HepG2 (cell line): ENCODE data around the gene CDK14. TPM values are rescaled to one million over a fixed set of nuclear protein-coding genes. Genes with fewer than 3 reads are reported as not detected.

Experiments used
- ATAC-seq: fragments of 200-7000 bp; cut with Tn5 transposase; 3 replicates; pipeline ENCODE4 v1.9.1; 2020; ENCODE audit warnings: mild to moderate bottlenecking, moderate library complexity
- BruUV-seq: library from RNA; stranded (reverse); fragments of 400-500 nt; replicated peaks from 2 replicates; lab custom pipeline; 2021; lab: Mats Ljungman, UMichigan
- CTCF ChIA-PET: fragments of 300-600 bp; formaldehyde crosslinking; extraction: SDS; loops from one replicate; lab custom pipeline; 2021; ENCODE audit warnings: low total read pairs, inconsistent platforms, low intra/inter-chr PET ratio; lab: Yijun Ruan, JAX
- POLR2A ChIA-PET: fragments of 350-600 bp; sonication (Branson Sonifier 250); formaldehyde crosslinking; loops from one replicate; lab custom pipeline; 2020; ENCODE audit warnings: antibody characterized with exemption, inconsistent platforms; lab: Yijun Ruan, JAX
- DNase-seq: peaks from one replicate; pipeline ENCODE4 v3.0.0-alpha.2; 2015; ENCODE audit warnings: low spot score
- FAIRE-seq: peaks from 3 replicates; lab custom pipeline; 2011; peaks lifted over from hg19 to GRCh38; lab: Jason Lieb, UNC
- H2AFZ ChIP-seq: one replicate; pipeline ENCODE4 v1.6.1; 2011; ENCODE audit warnings: low read length, inconsistent platforms
- H3K27ac ChIP-seq: fragments of 300-600 bp; 3 replicates; pipeline ENCODE4 v1.8.0; 2011; ENCODE audit warnings: mixed run types, mild to moderate bottlenecking, mixed read lengths, low read length, inconsistent platforms; ENCODE audit not compliant: insufficient read depth; ENCODE audit errors: extremely low read length
- H3K27me3 ChIP-seq, 2 experiments: fragments of 200-600 bp in 1 of 2; 2 replicates in 1 of 2; 3 replicates in 1 of 2; pipeline versions ENCODE4 v1.6.0 to v1.8.0; 2011; ENCODE audit warnings: low read length in 2 of 2, mild to moderate bottlenecking in 2 of 2, moderate library complexity in 2 of 2, inconsistent platforms in 1 of 2; ENCODE audit not compliant: insufficient read depth in 2 of 2, control insufficient read depth in 1 of 2
- H3K36me3 ChIP-seq, 2 experiments: fragments of 200-600 bp in 1 of 2; replicated peaks in 1 of 2; 2 replicates in 1 of 2; 3 replicates in 1 of 2; pipeline versions ENCODE4 v1.5.1 to v1.8.0; 2011; ENCODE audit warnings: low read length in 2 of 2, inconsistent platforms in 1 of 2; ENCODE audit not compliant: insufficient read depth in 2 of 2, control insufficient read depth in 1 of 2
- H3K4me1 ChIP-seq: 2 replicates; pipeline ENCODE4 v1.5.1; 2012; ENCODE audit warnings: low read length, inconsistent platforms; ENCODE audit not compliant: insufficient read depth
- H3K4me2 ChIP-seq: 2 replicates; pipeline ENCODE4 v1.6.0; 2011; ENCODE audit warnings: low read depth, low read length, inconsistent platforms
- H3K4me3 ChIP-seq, 3 experiments: fragments of 200-600 bp in 1 of 3; sonication (generic), shearing (Covaris generic) in 1 of 3; replicated peaks in 1 of 3; 2 replicates each; pipeline ENCODE4 v1.5.1; 2011 to 2016; ENCODE audit warnings: low read length in 3 of 3, inconsistent platforms in 2 of 3, low read depth in 2 of 3, mild to moderate bottlenecking in 2 of 3, control low read depth in 1 of 3, mixed read lengths in 1 of 3; ENCODE audit not compliant: insufficient read depth in 1 of 3
- H3K79me2 ChIP-seq: one replicate; pipeline ENCODE4 v1.6.1; 2011; ENCODE audit warnings: low read length, inconsistent platforms; ENCODE audit not compliant: insufficient read depth
- H3K9ac ChIP-seq: 2 replicates; pipeline ENCODE4 v1.6.0; 2011; ENCODE audit warnings: mild to moderate bottlenecking, low read depth, low read length, inconsistent platforms; ENCODE audit not compliant: insufficient read depth
- H3K9me3 ChIP-seq: 2 replicates; pipeline ENCODE4 v1.5.1; 2012; ENCODE audit warnings: mild to moderate bottlenecking, low read length
- H4K20me1 ChIP-seq: 2 replicates; pipeline ENCODE4 v1.6.0; 2011; ENCODE audit warnings: inconsistent platforms, mild to moderate bottlenecking, low read length, moderate library complexity; ENCODE audit not compliant: insufficient read depth
- CREB1 ChIP-seq, 2 experiments: fragments of 450-650 bp in 1 of 2; IDR thresholded peaks; 2 replicates each; pipeline ENCODE4 v1.6.1; 2016 to 2017; ENCODE audit warnings: control low read depth in 1 of 2, mild to moderate bottlenecking in 1 of 2, missing compliant biosample characterization in 1 of 2, missing genetic modification characterization in 1 of 2
- DRAP1 ChIP-seq: IDR thresholded peaks from 2 replicates; pipeline ENCODE4 v1.6.1; 2016; ENCODE audit warnings: missing genetic modification reagents, missing compliant biosample characterization
- FOXK1 ChIP-seq: sonication (generic); formaldehyde crosslinking; IDR thresholded peaks from 2 replicates; pipeline ENCODE4 v1.4.0; 2020; ENCODE audit warnings: low read depth, missing genetic modification reagents, borderline replicate concordance
- GABPA ChIP-seq, 2 experiments: IDR thresholded peaks; 2 replicates each; pipeline ENCODE4 v1.6.1; 2011 to 2016; ENCODE audit warnings: low read depth in 2 of 2, low read length in 1 of 2, missing biosample characterization in 1 of 2, missing genetic modification characterization in 1 of 2
- HES4 ChIP-seq: sonication (generic); formaldehyde crosslinking; IDR thresholded peaks from 2 replicates; pipeline ENCODE4 v1.9.0; 2021; ENCODE audit warnings: mild to moderate bottlenecking, missing genetic modification reagents, borderline replicate concordance
- KLF9 ChIP-seq: IDR thresholded peaks from 2 replicates; pipeline ENCODE4 v1.6.1; 2016; ENCODE audit warnings: low read depth
- NCOR1 ChIP-seq: fragments of 200-600 bp; sonication (generic); IDR thresholded peaks from 2 replicates; pipeline ENCODE4 v1.7.0; 2017; ENCODE audit warnings: antibody characterized with exemption, low read length, borderline replicate concordance
- PAX8 ChIP-seq: sonication (generic); formaldehyde crosslinking; IDR thresholded peaks from 2 replicates; pipeline ENCODE4 v1.8.0; 2022; ENCODE audit warnings: mild to moderate bottlenecking, missing genetic modification reagents, borderline replicate concordance
- PCBP2 ChIP-seq: fragments of 200-400 bp; formaldehyde crosslinking; optimal IDR thresholded peaks from 2 replicates; pipeline ENCODE3; 2018; ENCODE audit warnings: low read length, low read depth; ENCODE audit not compliant: poor library complexity, severe bottlenecking
- PITX1 ChIP-seq: sonication (generic); formaldehyde crosslinking; IDR thresholded peaks from 2 replicates; pipeline ENCODE4 v1.5.1; 2020; ENCODE audit warnings: mild to moderate bottlenecking, missing genetic modification reagents
- SMAD9 ChIP-seq: sonication (generic); formaldehyde crosslinking; IDR thresholded peaks from 2 replicates; pipeline ENCODE4 v1.5.1; 2020; ENCODE audit warnings: mild to moderate bottlenecking, missing genetic modification reagents
- SP1 ChIP-seq, 2 experiments: fragments of 450-650 bp in 1 of 2; sonication (generic) in 1 of 2; formaldehyde crosslinking in 1 of 2; IDR thresholded peaks; 2 replicates each; pipeline versions ENCODE4 v1.4.0 to v1.6.1; 2016 to 2020; ENCODE audit warnings: missing genetic modification reagents in 1 of 2
- TBP ChIP-seq: sonication (generic); formaldehyde crosslinking; IDR thresholded peaks from 2 replicates; pipeline ENCODE4 v1.5.0; 2020; ENCODE audit warnings: missing genetic modification reagents
- ZBTB38 ChIP-seq: sonication (generic); formaldehyde crosslinking; IDR thresholded peaks from 2 replicates; pipeline ENCODE4 v1.5.1; 2020; ENCODE audit warnings: mild to moderate bottlenecking, missing genetic modification reagents
- ZNF160 ChIP-seq: sonication (generic); formaldehyde crosslinking; IDR thresholded peaks from 2 replicates; pipeline ENCODE4 v1.8.0; 2022; ENCODE audit warnings: mild to moderate bottlenecking, inconsistent platforms, missing genetic modification reagents
- ZNF256 ChIP-seq: sonication (generic); formaldehyde crosslinking; conservative IDR thresholded peaks from 2 replicates; pipeline ENCODE4 v1.4.0; 2020; ENCODE audit warnings: missing genetic modification reagents
- ZNF737 ChIP-seq: sonication (generic); formaldehyde crosslinking; IDR thresholded peaks from 2 replicates; pipeline ENCODE4 v1.5.0; 2020; ENCODE audit warnings: missing genetic modification reagents, mild to moderate bottlenecking, borderline replicate concordance
- ZNF766 ChIP-seq: sonication (generic); formaldehyde crosslinking; IDR thresholded peaks from 2 replicates; pipeline ENCODE4 v1.5.0; 2020; ENCODE audit warnings: missing genetic modification reagents, borderline replicate concordance
- ZSCAN22 ChIP-seq: sonication (generic); formaldehyde crosslinking; IDR thresholded peaks from 2 replicates; pipeline ENCODE4 v1.4.0; 2020; ENCODE audit warnings: mild to moderate bottlenecking, missing genetic modification reagents
- WGBS: methylation state at CpG from one replicate; pipeline ENCODE4 v1.1.6; 2017; ENCODE audit warnings: low lambda C conversion rate; 5-methylcytosine and 5-hydroxymethylcytosine counted together
- in situ Hi-C: cut with HindIII; loops from 2 replicates; pipeline ENCODE4 v1.10.0; 2017; ENCODE audit warnings: low pct_unique_long_range_greater_than_20kb; ENCODE audit not compliant: extremely low pct_ligation_motif_present
- intact Hi-C: fragments of 100-400 bp; cut with micrococcal nuclease; formaldehyde crosslinking; loops from one replicate; pipeline ENCODE4 v1.10.0; 2022; ENCODE audit not compliant: unreplicated experiment
- polyA plus RNA-seq, 8 experiments: library from polyadenylated mRNA; depleted of rRNA in 3 of 8; stranded (reverse) in 7 of 8; unstranded in 1 of 8; fragments of >200 nt; fragmentation: Illumina TruSeq in 4 of 8; extraction: Trizol in 4 of 8; gene quantifications; 2 replicates each; pipeline versions ENCODE4 v1.2.1 to v1.2.3, GENCODE V29; 2011 to 2016; ENCODE audit warnings: low read depth in 4 of 8, missing spikeins in 1 of 8, mixed read lengths in 1 of 8; ENCODE audit not compliant: insufficient read depth in 1 of 8
- total RNA-seq, 5 experiments: library from RNA; depleted of rRNA; stranded (reverse); fragments of >200 nt; fragmentation: Illumina TruSeq; extraction: Trizol; gene quantifications; 2 replicates each; pipeline ENCODE4 v1.2.3, GENCODE V29; 2016; ENCODE audit warnings: low read depth in 1 of 5

The CDK14 gene
- total and polyA plus RNA-seq, 2 of the 13 experiments (the other 11 are each of a cell fraction or from before 2014, with no cell fraction given) = 0.26 to 0.71 TPM

DNA sequence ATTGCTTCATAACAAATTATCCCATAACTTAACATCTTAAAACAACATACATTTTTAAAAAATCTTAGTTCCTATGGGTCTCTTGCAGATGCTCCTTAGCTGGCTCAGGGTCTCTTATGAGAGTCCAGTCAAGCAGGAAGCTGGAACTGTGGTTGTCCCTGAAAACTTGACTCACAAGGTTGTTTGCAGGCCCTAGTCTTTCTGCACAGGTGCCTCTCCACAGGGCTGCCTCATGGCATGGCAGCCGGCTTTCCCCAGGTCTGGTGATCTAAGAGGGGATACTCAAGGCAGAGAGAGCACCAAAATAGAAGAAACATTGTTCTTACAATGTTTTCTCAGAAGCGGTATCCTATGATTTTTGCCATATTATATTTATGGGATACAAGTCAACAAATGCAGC is 127.1 kb downstream of the CDK14 start:
- in situ Hi-C loops = loop anchor here (25.0 kb wide), 1 partner anchor 289 kb away; no protein-coding TSS in a partner anchor
- Histone ChIP-seq H3K4me3 (no peak overlapping the region), H3K36me3 (no peaks in the 10 kb centered on the region), H3K27ac (no peak overlapping the region), H3K4me2 (no peak overlapping the region), H3K4me1 (peaks cover 36% of the 10 kb centered on the region), H3K27me3 (0 out of 5 replicates have a peak, but pooled peaks cover 0 to 3% of the 10 kb centered on the region in 2 experiments), H3K79me2 (no peaks in the 10 kb centered on the region), H3K9ac (no peak overlapping the region), H3K9me3 (no peaks in the 10 kb centered on the region), H2AFZ (no peak overlapping the region), H4K20me1 (no peaks in the 10 kb centered on the region)
- DNase-seq = no peak
- WGBS = 57% methylated on average over 2 of the region's 2 CpGs
- ATAC-seq = no peak
- ChIA-PET POLR2A (no interaction called here), CTCF (no interaction called here)
- no peak for FAIRE-seq
- intact Hi-C loops = no loop called here
- no TSS peak for BruUV-seq
- TF ChIP-seq ZNF766 (CRISPR knock-in tag) (no peak), FOXK1 (no peak), TBP (CRISPR knock-in tag) (no peak), GABPA (IDR thresholded peaks at IDR 0.05; ENCODE audit: low read depth, low read length) (no peak), GABPA (CRISPR knock-in tag; IDR thresholded peaks at IDR 0.05; ENCODE audit: low read depth) (no peak), SMAD9 (CRISPR knock-in tag) (no peak), PAX8 (CRISPR knock-in tag) (no peak), ZSCAN22 (CRISPR knock-in tag) (no peak), NCOR1 (no peak), PITX1 (no peak), KLF9 (CRISPR knock-in tag) (no peak)

DNA sequence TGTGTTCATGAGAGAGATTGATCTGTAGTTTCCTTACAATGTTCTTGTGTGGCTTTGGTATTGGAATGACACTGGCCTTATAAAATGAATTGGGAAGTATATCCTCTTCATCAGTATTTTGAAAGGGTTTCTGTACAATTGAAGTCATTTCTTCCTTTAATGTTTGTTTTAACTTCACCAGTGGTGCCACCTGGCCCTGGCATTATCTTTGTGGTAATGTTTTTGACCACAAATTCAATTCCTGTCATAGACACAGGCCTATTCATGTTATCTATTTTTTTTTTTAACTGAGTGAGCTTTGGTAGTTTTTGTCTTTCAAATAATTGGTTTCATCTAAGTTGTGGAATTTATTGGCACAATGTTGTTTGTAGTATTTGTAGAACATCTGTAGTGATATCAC is 127.7 kb downstream of the CDK14 start:
- H3K4me1 ChIP-seq = peaks cover 30% of the 10 kb centered on the region
- H3K9me3 ChIP-seq = no peaks in the 10 kb centered on the region
- CTCF ChIA-PET = no interaction called here
- intact Hi-C loops = no loop called here
- in situ Hi-C loops = loop anchor here (25.0 kb wide), 1 partner anchor 288 kb away; no protein-coding TSS in a partner anchor
- no peak overlapping the region for H3K4me2 ChIP-seq
- no TSS peak for BruUV-seq
- no peaks in the 10 kb centered on the region for H3K36me3 ChIP-seq
- H3K27me3 ChIP-seq = 0 out of 5 replicates have a peak, but pooled peaks cover 0 to 3% of the 10 kb centered on the region in 2 experiments
- no peak for FAIRE-seq
- no peak for DNase-seq
- ATAC-seq = no peak
- no peak overlapping the region for H3K27ac ChIP-seq
- H3K79me2 ChIP-seq = no peaks in the 10 kb centered on the region
- POLR2A ChIA-PET = no interaction called here
- H4K20me1 ChIP-seq = no peaks in the 10 kb centered on the region
- no peak overlapping the region for H2AFZ ChIP-seq
- H3K4me3 ChIP-seq = no peak overlapping the region
- H3K9ac ChIP-seq = no peak overlapping the region
- TF ChIP-seq HES4 (CRISPR knock-in tag) = no peak
- no peak for TF ChIP-seq ZNF256 (CRISPR knock-in tag)
- no peak for TF ChIP-seq TBP (CRISPR knock-in tag)
- TF ChIP-seq PCBP2 = no peak
- TF ChIP-seq ZNF160 (CRISPR knock-in tag) = no peak
- no peak for TF ChIP-seq ZBTB38
- no peak for TF ChIP-seq DRAP1 (CRISPR knock-in tag)
- no peak for TF ChIP-seq CREB1 (IDR thresholded peaks at IDR 0.05)
- TF ChIP-seq CREB1 (CRISPR knock-in tag; IDR thresholded peaks at IDR 0.05) = no peak
- no peak for TF ChIP-seq ZNF737
- no peak for TF ChIP-seq SP1 (IDR thresholded peaks at IDR 0.05)
- TF ChIP-seq SP1 (CRISPR knock-in tag; IDR thresholded peaks at IDR 0.05) = no peak
